Subcutaneous abdominal adipose tissue (tissue), 5 donors: ENCODE measurements around the gene ECI1.

ENCODE experiments used
- H3K27ac ChIP-seq: one replicate; pipeline ENCODE4 v1.7.0; 2013; ENCODE audit warnings: low read depth, mild to moderate bottlenecking, inconsistent platforms, low read length, moderate library complexity
- H3K27me3 ChIP-seq, 5 donors: one replicate each; pipeline ENCODE4 v1.7.0; 2013; ENCODE audit warnings: low read length in 5 of 5, inconsistent platforms in 1 of 5; ENCODE audit not compliant: control insufficient read depth in 5 of 5, insufficient read depth in 4 of 5
- H3K36me3 ChIP-seq, 5 donors: one replicate each; pipeline ENCODE4 v1.7.0; 2013; ENCODE audit warnings: low read length in 5 of 5; ENCODE audit not compliant: control insufficient read depth in 5 of 5, insufficient read depth in 5 of 5
- H3K4me1 ChIP-seq, 5 donors: one replicate each; pipeline ENCODE4 v1.7.0; 2013; ENCODE audit warnings: low read length in 5 of 5, mild to moderate bottlenecking in 3 of 5, moderate library complexity in 1 of 5; ENCODE audit not compliant: control insufficient read depth in 5 of 5, insufficient read depth in 5 of 5
- H3K4me3 ChIP-seq, 5 donors: one replicate each; pipeline ENCODE4 v1.7.0; 2013; ENCODE audit warnings: low read length in 5 of 5, low read depth in 1 of 5
- H3K9ac ChIP-seq, 5 donors: one replicate each; pipeline ENCODE4 v1.7.0; 2013; ENCODE audit warnings: low read length in 5 of 5, mild to moderate bottlenecking in 4 of 5, moderate library complexity in 3 of 5
- H3K9me3 ChIP-seq, 5 donors: one replicate each; pipeline ENCODE4 v1.7.0; 2013; ENCODE audit warnings: low read length in 5 of 5; ENCODE audit not compliant: control insufficient read depth in 5 of 5
- donor health status: healthy.
- donor health status: healthy.
- donor health status: healthy.
- donor health status: healthy.
- donor health status: healthy.

ECI1 gene

DNA sequence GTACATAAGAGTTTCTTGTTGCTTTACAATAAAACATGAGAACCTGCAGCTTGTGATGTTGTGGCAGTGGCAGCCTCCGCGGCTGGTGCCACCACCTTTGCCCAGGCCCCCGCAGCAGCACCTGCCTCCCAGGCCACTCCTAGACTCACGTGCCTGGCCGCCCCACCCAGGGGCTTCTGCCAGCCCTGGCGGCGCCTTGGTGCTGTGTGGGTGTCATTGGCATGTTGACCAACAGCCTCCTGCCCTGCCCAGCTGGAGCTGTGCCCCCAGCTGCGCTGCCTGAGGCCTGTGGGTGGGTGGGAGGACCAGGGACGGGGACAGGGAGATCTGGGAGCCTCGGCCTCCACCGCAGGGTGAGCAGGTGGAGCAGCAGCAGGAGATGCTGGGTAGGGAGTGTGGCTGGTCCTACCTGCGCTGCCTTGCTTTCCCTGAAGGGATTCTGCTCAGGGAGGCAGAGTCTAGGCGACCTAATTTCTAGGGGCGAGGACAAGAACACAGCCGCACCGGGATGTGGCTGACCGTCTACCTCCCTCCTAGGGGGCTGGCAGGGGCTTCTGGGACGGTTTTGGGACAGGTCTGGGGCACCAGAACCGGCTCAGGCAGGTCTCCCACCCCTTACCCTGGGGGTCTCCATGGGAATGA, 15.6 kb downstream of the ECI1 start:
- H3K4me3 ChIP-seq, result peak overlapping the region in 1 of 5 donors; percentile 49
- no peak overlapping the region for H3K9ac ChIP-seq
- peaks cover 0 to 59% (median 54%) of the 10 kb centered on the region in 5 donors for H3K36me3 ChIP-seq
- H3K9me3 ChIP-seq, result no peaks in the 10 kb centered on the region
- peaks cover 0 to 18% (median 8%) of the 10 kb centered on the region in 5 donors for H3K27me3 ChIP-seq
- peaks cover 0 to 23% (median 17%) of the 10 kb centered on the region in 5 donors for H3K4me1 ChIP-seq
- no peak overlapping the region for H3K27ac ChIP-seq

DNA sequence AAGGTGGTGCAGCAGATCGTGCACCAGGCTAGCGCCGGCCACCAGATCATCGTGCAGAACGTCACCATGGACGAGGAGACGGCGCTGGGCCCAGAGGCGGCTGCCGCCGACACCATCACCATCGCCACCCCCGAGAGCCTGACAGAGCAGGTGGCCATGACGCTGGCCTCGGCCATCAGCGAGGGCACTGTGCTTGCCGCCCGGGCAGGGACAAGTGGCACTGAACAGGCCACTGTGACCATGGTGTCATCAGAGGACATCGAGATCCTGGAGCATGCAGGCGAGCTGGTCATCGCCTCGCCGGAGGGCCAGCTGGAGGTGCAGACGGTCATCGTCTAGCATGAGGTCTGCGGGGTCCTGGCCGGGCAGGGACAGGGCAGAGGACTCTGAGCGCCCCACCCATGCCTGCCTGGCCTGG, 16.1 kb downstream of the ECI1 start:
- H3K27me3 ChIP-seq, result peaks cover 0 to 18% (median 8%) of the 10 kb centered on the region in 5 donors
- peaks cover 0 to 23% (median 17%) of the 10 kb centered on the region in 5 donors for H3K4me1 ChIP-seq
- no peak overlapping the region for H3K9ac ChIP-seq
- H3K36me3 ChIP-seq, result peaks cover 0 to 65% (median 57%) of the 10 kb centered on the region in 5 donors
- H3K27ac ChIP-seq, result no peak overlapping the region
- no peak overlapping the region for H3K4me3 ChIP-seq
- no peaks in the 10 kb centered on the region for H3K9me3 ChIP-seq

DNA sequence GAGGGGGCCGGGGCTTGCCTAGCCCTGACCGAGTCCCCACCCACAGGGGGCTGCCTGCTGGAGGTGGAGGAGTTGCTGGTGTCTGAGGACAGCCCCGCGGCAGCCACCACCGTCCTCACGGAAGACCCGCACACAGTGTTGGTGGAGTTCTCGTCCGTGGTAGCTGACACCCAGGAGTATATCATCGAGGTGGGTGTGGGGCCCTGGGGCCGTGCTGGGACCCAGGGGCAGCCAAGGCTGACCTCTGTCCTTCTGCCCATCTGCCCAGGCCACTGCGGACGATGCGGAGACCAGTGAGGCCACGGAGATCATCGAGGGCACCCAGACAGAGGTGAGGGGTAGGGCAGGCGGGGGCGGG, 16.6 kb downstream of the ECI1 start:
- H3K27me3 ChIP-seq, result peaks cover 0 to 18% (median 8%) of the 10 kb centered on the region in 5 donors
- peaks cover 0 to 67% (median 58%) of the 10 kb centered on the region in 5 donors for H3K36me3 ChIP-seq
- H3K4me3 ChIP-seq, result no peak overlapping the region
- H3K27ac ChIP-seq, result no peak overlapping the region
- H3K9ac ChIP-seq, result no peak overlapping the region
- no peaks in the 10 kb centered on the region for H3K9me3 ChIP-seq
- H3K4me1 ChIP-seq, result peaks cover 0 to 26% (median 17%) of the 10 kb centered on the region in 5 donors

DNA sequence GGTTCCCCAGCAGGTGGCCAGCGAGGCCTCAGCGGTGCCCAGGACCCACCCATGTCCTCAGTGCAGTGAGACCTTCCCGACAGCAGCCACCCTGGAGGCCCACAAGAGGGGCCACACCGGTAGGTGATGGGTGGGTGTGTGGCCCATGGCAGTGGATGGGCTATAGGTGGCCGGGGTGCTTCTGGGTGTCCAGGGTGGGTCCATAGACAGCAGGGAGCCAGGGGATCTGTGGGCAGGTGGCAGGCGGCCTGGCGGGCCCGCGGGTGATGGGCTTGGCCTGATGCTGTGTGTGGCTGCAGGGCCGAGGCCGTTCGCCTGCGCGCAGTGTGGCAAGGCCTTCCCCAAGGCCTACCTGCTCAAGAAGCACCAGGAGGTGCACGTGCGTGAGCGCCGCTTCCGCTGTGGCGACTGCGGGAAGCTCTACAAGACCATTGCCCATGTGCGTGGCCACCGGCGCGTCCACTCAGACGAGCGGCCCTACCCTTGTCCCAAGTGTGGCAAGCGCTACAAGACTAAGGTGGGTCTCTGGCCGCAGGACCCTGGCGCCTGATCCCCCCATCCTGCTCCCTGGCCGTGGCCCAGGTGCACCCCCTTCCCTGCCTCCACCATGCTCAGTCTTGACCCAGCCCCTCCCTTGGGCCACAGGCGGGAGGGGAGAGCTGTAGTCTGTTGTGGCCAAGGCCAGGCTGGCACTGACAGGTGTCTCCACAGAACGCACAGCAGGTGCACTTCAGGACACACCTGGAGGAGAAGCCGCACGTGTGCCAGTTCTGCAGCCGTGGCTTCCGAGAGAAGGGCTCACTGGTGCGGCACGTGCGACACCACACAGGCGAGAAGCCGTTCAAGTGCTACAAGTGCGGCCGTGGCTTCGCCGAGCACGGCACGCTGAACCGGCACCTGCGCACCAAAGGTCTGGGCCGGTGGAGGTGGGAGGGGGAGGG, 17.2 kb downstream of the ECI1 start:
- Histone ChIP-seq H3K27me3 (peaks cover 0 to 18% (median 8%) of the 10 kb centered on the region in 5 donors), H3K36me3 (peaks cover 0 to 68% (median 61%) of the 10 kb centered on the region in 5 donors), H3K4me1 (peaks cover 0 to 31% (median 17%) of the 10 kb centered on the region in 5 donors), H3K27ac (no peak overlapping the region), H3K9me3 (no peaks in the 10 kb centered on the region), H3K4me3 (no peak overlapping the region), H3K9ac (no peak overlapping the region)

DNA sequence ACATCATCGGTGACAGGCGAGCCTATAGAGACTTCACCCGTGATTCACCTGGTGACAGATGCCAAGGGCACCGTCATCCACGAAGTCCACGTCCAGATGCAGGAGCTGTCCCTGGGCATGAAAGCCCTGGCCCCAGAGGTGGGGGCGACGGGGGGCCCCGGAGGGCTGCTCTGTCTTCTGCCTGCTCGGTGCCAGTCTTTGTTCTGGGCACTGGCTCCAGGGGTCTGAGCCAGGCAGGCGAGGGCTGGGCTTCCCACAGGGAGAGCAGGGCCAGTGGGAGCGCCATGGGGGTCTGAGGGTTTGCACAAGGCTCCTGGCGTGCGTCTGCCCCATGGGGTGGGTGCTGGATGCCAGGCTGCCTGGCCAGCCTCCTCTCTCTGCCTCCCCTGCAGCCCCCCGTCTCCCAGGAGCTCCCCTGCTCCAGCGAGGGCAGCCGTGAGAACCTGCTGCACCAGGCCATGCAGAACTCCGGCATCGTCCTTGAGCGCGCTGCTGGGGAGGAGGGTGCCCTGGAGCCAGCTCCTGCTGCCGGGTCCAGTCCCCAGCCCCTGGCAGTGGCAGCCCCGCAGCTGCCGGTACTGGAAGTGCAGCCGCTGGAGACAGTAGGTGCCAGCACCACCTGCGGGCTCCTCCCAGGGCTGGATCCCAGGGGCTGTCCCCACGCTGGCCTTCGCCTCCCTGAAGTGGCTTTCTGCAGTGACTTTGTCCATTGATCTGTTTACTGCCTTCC, 18.2 kb downstream of the ECI1 start:
- Histone ChIP-seq H3K4me3 (no peak overlapping the region), H3K9ac (no peak overlapping the region), H3K27me3 (peaks cover 0 to 18% (median 8%) of the 10 kb centered on the region in 5 donors), H3K27ac (no peak overlapping the region), H3K4me1 (peaks cover 0 to 28% (median 17%) of the 10 kb centered on the region in 5 donors), H3K9me3 (no peaks in the 10 kb centered on the region), H3K36me3 (peaks cover 0 to 77% (median 71%) of the 10 kb centered on the region in 5 donors)

DNA sequence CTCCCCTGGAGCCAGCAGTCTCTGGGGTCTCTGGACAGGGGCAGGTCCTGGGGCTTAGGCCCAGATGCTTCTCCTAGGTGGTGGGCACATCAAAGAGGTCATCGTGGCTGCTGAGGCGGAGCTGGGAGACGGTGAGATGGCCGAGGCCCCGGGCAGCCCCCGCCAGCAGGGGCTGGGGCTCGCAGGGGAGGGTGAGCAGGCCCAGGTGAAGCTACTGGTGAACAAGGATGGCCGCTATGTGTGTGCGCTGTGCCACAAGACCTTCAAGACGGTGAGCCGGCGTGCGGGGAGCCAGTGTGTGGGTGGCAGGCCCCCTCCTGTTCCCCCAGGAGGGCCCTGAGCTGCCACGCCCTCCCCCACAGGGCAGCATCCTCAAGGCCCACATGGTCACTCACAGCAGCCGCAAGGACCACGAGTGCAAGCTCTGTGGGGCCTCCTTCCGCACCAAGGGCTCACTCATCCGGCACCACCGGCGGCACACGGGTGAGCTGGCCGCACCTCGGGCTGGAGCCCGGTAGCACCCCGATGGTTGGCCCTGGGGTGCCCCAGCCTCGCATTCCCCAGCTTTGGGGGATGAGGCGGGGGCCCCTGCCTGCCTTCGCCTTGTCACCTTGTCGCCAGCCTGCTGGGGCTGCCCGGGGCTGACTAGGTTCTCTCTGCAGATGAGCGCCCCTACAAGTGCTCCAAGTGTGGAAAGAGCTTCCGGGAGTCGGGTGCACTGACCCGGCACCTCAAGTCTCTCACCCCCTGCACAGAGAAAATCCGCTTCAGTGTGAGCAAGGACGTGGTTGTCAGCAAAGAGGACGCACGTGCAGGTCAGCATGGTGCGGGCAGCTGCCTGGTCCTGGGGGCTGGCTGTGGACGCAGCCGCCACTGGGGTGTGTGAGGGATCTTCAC, 19.0 kb downstream of the ECI1 start:
- Histone ChIP-seq H3K27ac (no peak overlapping the region), H3K9me3 (no peaks in the 10 kb centered on the region), H3K4me3 (no peak overlapping the region), H3K4me1 (peaks cover 0 to 22% (median 17%) of the 10 kb centered on the region in 5 donors), H3K27me3 (peaks cover 0 to 18% (median 8%) of the 10 kb centered on the region in 5 donors), H3K9ac (no peak overlapping the region), H3K36me3 (peaks cover 0 to 81% (median 74%) of the 10 kb centered on the region in 5 donors)

DNA sequence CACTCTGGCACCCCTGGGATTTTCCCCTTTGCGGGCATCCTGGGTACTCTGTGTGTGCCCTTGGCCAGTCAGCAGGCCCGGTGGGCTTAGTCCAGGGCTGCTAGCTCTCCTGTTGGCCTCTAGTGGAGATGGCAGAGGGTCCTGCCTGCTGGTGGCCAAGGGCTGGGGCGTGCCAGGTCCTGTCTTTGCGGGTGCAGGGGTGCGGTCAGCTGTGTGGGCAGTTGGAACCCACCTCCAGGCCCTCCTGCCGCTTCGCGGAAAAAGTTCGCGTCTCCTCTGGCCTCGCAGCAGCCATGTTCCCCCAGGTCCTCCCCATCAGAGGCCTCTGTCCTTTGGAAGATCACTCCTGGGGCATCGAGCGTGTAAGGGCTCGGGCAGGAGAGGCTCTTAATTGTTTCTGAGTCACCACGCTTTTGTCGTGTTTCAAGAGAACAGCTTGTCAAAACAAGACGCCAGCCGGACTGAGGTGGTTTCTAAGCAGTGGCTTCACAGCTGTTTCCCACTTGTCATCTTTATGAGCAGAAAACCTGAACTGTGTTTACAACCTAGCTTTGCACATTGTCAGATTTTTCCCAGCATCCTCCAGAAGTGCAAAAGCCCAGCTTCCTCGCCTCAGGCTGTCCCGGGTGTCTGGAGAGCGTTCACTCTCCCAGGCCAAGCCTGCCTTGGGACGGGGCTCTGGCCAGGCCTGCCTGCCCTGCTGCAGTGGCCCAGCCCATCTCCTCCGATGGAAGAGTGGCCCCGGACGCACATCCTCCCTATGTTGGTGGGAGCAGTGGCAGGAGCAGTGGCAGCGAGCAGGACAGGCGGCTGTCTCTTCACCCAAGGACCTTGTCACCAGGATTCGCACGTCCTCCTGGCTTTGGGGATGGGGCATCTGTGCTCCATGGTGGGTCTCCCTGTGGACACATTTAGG, 20.1 kb downstream of the ECI1 start:
- Histone ChIP-seq H3K27ac (no peak overlapping the region), H3K4me1 (peaks cover 0 to 11% (median 9%) of the 10 kb centered on the region in 5 donors), H3K9me3 (no peaks in the 10 kb centered on the region), H3K27me3 (peaks cover 0 to 9% (median 5%) of the 10 kb centered on the region in 5 donors), H3K36me3 (peaks cover 0 to 89% (median 79%) of the 10 kb centered on the region in 5 donors), H3K4me3 (no peak overlapping the region), H3K9ac (no peak overlapping the region)

DNA sequence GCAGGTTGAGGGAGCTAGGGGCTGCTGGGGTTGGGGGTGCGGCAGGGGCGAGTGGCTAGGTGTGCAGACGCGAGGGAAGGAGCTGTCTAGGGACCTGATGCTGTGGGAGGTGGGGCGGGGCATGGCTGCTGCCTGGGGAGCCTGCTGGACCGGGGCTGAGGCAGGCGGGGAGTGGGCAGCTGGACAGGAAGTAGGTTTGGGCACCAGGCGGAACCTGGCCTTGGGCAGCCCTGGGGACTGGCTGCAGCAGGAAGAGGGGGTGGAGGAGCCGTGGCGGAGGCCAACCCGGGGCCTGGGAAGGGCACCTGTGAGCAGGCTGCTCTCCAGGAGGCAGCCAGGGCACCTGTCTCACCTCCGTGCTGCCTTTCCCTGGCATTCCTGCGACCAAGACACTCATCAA, 21.0 kb downstream of the ECI1 start:
- H3K9me3 ChIP-seq, result no peaks in the 10 kb centered on the region
- H3K4me1 ChIP-seq, result peaks cover 0 to 8% (median 5%) of the 10 kb centered on the region in 5 donors
- no peak overlapping the region for H3K4me3 ChIP-seq
- peaks cover 0 to 84% (median 74%) of the 10 kb centered on the region in 5 donors for H3K36me3 ChIP-seq
- H3K9ac ChIP-seq, result no peak overlapping the region
- H3K27me3 ChIP-seq, result peaks cover 0 to 5% (median 3%) of the 10 kb centered on the region in 5 donors
- no peak overlapping the region for H3K27ac ChIP-seq
